H1 (cell line): ENCODE results near the gene MTX1. TPM values are rescaled to one million over a fixed set of nuclear protein-coding genes. Genes with fewer than 3 reads are reported as not detected.

Experiments
- ATF2 ChIP-seq: IDR thresholded peaks from 2 replicates; pipeline ENCODE4 v1.6.1; 2012; ENCODE audit warnings: low read length, inconsistent platforms
- CHD2 ChIP-seq: IDR thresholded peaks from 2 replicates; pipeline ENCODE4 v1.6.1; 2012; ENCODE audit warnings: low read length, improper control_type of control experiment
- CTBP2 ChIP-seq: IDR thresholded peaks from 2 replicates; pipeline ENCODE4 v1.7.0; 2011; ENCODE audit warnings: borderline replicate concordance, mild to moderate bottlenecking, moderate library complexity, mixed read lengths, low read length; ENCODE audit not compliant: insufficient read depth, insufficient read length
- CTCF ChIP-seq, 3 experiments: IDR thresholded peaks; 1 replicate in 2 of 3; 2 replicates in 1 of 3; pipeline versions ENCODE4 v1.5.1 to v1.6.1; 2011; ENCODE audit warnings: low read length in 3 of 3, mild to moderate bottlenecking in 3 of 3, inconsistent platforms in 2 of 3, low read depth in 1 of 3, moderate library complexity in 1 of 3; ENCODE audit not compliant: insufficient read depth in 1 of 3; ENCODE audit errors: control extremely low read depth in 1 of 3
- EP300 ChIP-seq, 2 experiments: IDR thresholded peaks; 1 replicate in 1 of 2; 2 replicates in 1 of 2; pipeline ENCODE4 v1.6.1; 2011 to 2012; ENCODE audit warnings: low read depth in 2 of 2, low read length in 2 of 2, mild to moderate bottlenecking in 2 of 2, borderline replicate concordance in 1 of 2, inconsistent platforms in 1 of 2, moderate library complexity in 1 of 2
- GABPA ChIP-seq: IDR thresholded peaks from 2 replicates; pipeline ENCODE4 v1.6.1; 2011; ENCODE audit warnings: mild to moderate bottlenecking, low read length, moderate library complexity, borderline replicate concordance; ENCODE audit not compliant: insufficient read depth
- JUND ChIP-seq: IDR thresholded peaks from 2 replicates; pipeline ENCODE4 v1.6.1; 2011; ENCODE audit warnings: mild to moderate bottlenecking, improper control_type of control experiment, low read length
- KDM4A ChIP-seq: IDR thresholded peaks from one replicate; pipeline ENCODE4 v1.7.1; 2012; ENCODE audit warnings: low read depth, mild to moderate bottlenecking, moderate library complexity, low read length, inconsistent platforms; ENCODE audit not compliant: severe bottlenecking
- KDM5A ChIP-seq: fragments of 200-600 bp; IDR thresholded peaks from 2 replicates; pipeline ENCODE4 v1.7.1; 2012; ENCODE audit warnings: mild to moderate bottlenecking, low read length, inconsistent platforms, mixed read lengths
- MAFK ChIP-seq: IDR thresholded peaks from 2 replicates; pipeline ENCODE4 v1.6.1; 2012; ENCODE audit warnings: low read depth, mild to moderate bottlenecking, improper control_type of control experiment, low read length
- POLR2A ChIP-seq, 2 experiments: IDR thresholded peaks; 1 replicate in 1 of 2; 2 replicates in 1 of 2; pipeline ENCODE4 v1.6.1; 2011; ENCODE audit warnings: low read depth in 2 of 2, low read length in 2 of 2, mild to moderate bottlenecking in 2 of 2; ENCODE audit errors: control extremely low read depth in 1 of 2
- POU5F1 ChIP-seq: IDR thresholded peaks from 2 replicates; pipeline ENCODE4 v1.6.1; 2011; ENCODE audit warnings: low read depth, mild to moderate bottlenecking, low read length, moderate library complexity
- RAD21 ChIP-seq, 2 experiments: IDR thresholded peaks in 1 of 2; conservative IDR thresholded peaks in 1 of 2; 2 replicates each; pipeline ENCODE4 v1.6.1; 2011; ENCODE audit warnings: low read depth in 2 of 2, low read length in 2 of 2, improper control_type of control experiment in 1 of 2, inconsistent platforms in 1 of 2, mild to moderate bottlenecking in 1 of 2, moderate library complexity in 1 of 2
- RBBP5 ChIP-seq: IDR thresholded peaks from 2 replicates; pipeline ENCODE4 v1.7.1; 2012; ENCODE audit warnings: low read depth, mild to moderate bottlenecking, inconsistent platforms, low read length, moderate library complexity, borderline replicate concordance
- RNF2 ChIP-seq: fragments of 200-900, 300-1000 bp; sonication (generic); IDR thresholded peaks from 2 replicates; pipeline ENCODE4 v1.7.1; 2016; ENCODE audit warnings: borderline replicate concordance, low read depth, mild to moderate bottlenecking, antibody characterized with exemption, low read length; ENCODE audit not compliant: poor library complexity, severe bottlenecking; ENCODE audit errors: missing control alignments
- SIN3A ChIP-seq, 2 experiments: IDR thresholded peaks in 1 of 2; conservative IDR thresholded peaks in 1 of 2; 2 replicates each; pipeline ENCODE4 v1.6.1; 2011 to 2012; ENCODE audit warnings: low read length in 2 of 2, improper control_type of control experiment in 1 of 2, low read depth in 1 of 2, mild to moderate bottlenecking in 1 of 2
- SIX5 ChIP-seq: IDR thresholded peaks from 2 replicates; pipeline ENCODE4 v1.6.1; 2011; ENCODE audit warnings: mild to moderate bottlenecking, low read depth, low read length
- TBP ChIP-seq: IDR thresholded peaks from 2 replicates; pipeline ENCODE4 v1.6.1; 2011; ENCODE audit warnings: low read depth, low read length, improper control_type of control experiment
- TEAD4 ChIP-seq: IDR thresholded peaks from 2 replicates; pipeline ENCODE4 v1.6.1; 2012; ENCODE audit warnings: low read depth, low read length, inconsistent platforms, mixed read lengths
- polyA plus RNA-seq, 7 experiments: library from polyadenylated mRNA; depleted of rRNA in 3 of 7; stranded (reverse) in 5 of 7; unstranded in 2 of 7; fragments of >200 nt in 5 of 7; fragments of 200-250 nt in 2 of 7; gene quantifications; 1 replicate in 5 of 7; 2 replicates in 1 of 7; 4 replicates in 1 of 7; pipeline versions ENCODE4 v1.2.1 to v1.2.3, GENCODE V29; 2011 to 2013; ENCODE audit warnings: missing spikeins in 2 of 7, mixed read lengths in 2 of 7
- total RNA-seq: library from RNA; stranded (reverse); fragmentation: NEBNext Ultra II Directional; extraction: Animal tissue kit (Norgen Biotek cat#: 25700); gene quantifications from 2 replicates; pipeline ENCODE4 v1.2.1, GENCODE V29; 2021

MTX1 gene
- total and polyA plus RNA-seq, 2 of the 8 experiments (the other 6 are each of a cell fraction or from before 2014, with no cell fraction given), result 47.9 to 131 TPM

- TF ChIP-seq RAD21 (IDR thresholded peaks at IDR 0.05 in 1 of 2, conservative IDR thresholded peaks at IDR 0.05 in 1 of 2; ENCODE audit: low read depth in 2 of 2, low read length in 2 of 2), result peak in 1 of 2 experiments; percentile 3; a peak in 1 of 4 replicates
- no peak for TF ChIP-seq CHD2
- TF ChIP-seq JUND, result no peak
- no peak for TF ChIP-seq CTBP2
- TF ChIP-seq EP300 (IDR thresholded peaks at IDR 0.05; ENCODE audit: borderline replicate concordance in 1 of 2, low read depth in 2 of 2, low read length in 2 of 2), result no peak
- TF ChIP-seq POLR2A (IDR thresholded peaks at IDR 0.05; ENCODE audit: control extremely low read depth in 1 of 2, low read depth in 2 of 2, low read length in 2 of 2), result peak in 1 of 2 experiments; percentile 2; a peak in 1 of 3 replicates
- no peak for TF ChIP-seq SIX5
- no peak for TF ChIP-seq ATF2
- peak in 1 of 3 experiments; percentile 1; a peak in 1 of 4 replicates for TF ChIP-seq CTCF (IDR thresholded peaks at IDR 0.05; ENCODE audit: control extremely low read depth in 1 of 3, insufficient read depth in 1 of 3, low read depth in 1 of 3, low read length in 3 of 3)
- no peak for TF ChIP-seq POU5F1
- no peak for TF ChIP-seq RBBP5
- peak; percentile 95; the same call in 1 of the 2 replicates for TF ChIP-seq KDM5A
- TF ChIP-seq KDM4A, result no peak
- TF ChIP-seq SIN3A (conservative IDR thresholded peaks at IDR 0.05 in 1 of 2, IDR thresholded peaks at IDR 0.05 in 1 of 2; ENCODE audit: low read depth in 1 of 2, low read length in 2 of 2), result no peak
- no peak for TF ChIP-seq RNF2
- no peak for TF ChIP-seq GABPA
- no peak for TF ChIP-seq TEAD4
- no peak for TF ChIP-seq TBP
- TF ChIP-seq MAFK, result no peak
Observed at GRCh38 chr1:155209312-155209721, 822 bp downstream of the MTX1 start (continued).
